Liver (tissue), 9 donors: Measurements from ENCODE around the gene NEB. TPM values are rescaled to one million over a fixed set of nuclear protein-coding genes. Genes with fewer than 3 reads are reported as not detected.

Experiments
- DNase-seq: peaks from one replicate; pipeline ENCODE4 v3.0.0-alpha.2; 2017; ENCODE audit warnings: low spot score
- H3K27ac ChIP-seq, 2 donors: one replicate each; pipeline ENCODE4 v1.7.0; 2013; ENCODE audit warnings: inconsistent platforms in 2 of 2, low read length in 2 of 2, control low read depth in 1 of 2, low read depth in 1 of 2, mild to moderate bottlenecking in 1 of 2
- H3K27me3 ChIP-seq, 4 donors: one replicate each; pipeline versions ENCODE4 v1.6.1 to v1.7.0; 2013; ENCODE audit warnings: low read length in 3 of 4, inconsistent platforms in 1 of 4, mild to moderate bottlenecking in 1 of 4, moderate library complexity in 1 of 4; ENCODE audit not compliant: control insufficient read depth in 4 of 4, insufficient read depth in 4 of 4
- H3K36me3 ChIP-seq, 4 donors: one replicate each; pipeline versions ENCODE4 v1.6.1 to v1.7.0; 2013; ENCODE audit warnings: low read length in 3 of 4, mild to moderate bottlenecking in 3 of 4, low read depth in 1 of 4, moderate library complexity in 1 of 4; ENCODE audit not compliant: control insufficient read depth in 4 of 4, insufficient read depth in 3 of 4
- H3K4me1 ChIP-seq, 4 donors: one replicate each; pipeline versions ENCODE4 v1.6.1 to v1.7.0; 2013; ENCODE audit warnings: low read length in 3 of 4, mild to moderate bottlenecking in 3 of 4, moderate library complexity in 1 of 4; ENCODE audit not compliant: control insufficient read depth in 4 of 4, insufficient read depth in 4 of 4
- H3K4me3 ChIP-seq, 3 donors: one replicate each; pipeline versions ENCODE4 v1.6.1 to v1.7.0; 2013; ENCODE audit warnings: low read length in 3 of 3, control low read depth in 1 of 3, low read depth in 1 of 3, mild to moderate bottlenecking in 1 of 3
- H3K9ac ChIP-seq, 2 donors: one replicate each; pipeline ENCODE4 v1.7.0; 2013; ENCODE audit warnings: low read length in 2 of 2, mild to moderate bottlenecking in 2 of 2, moderate library complexity in 2 of 2, control low read depth in 1 of 2, low read depth in 1 of 2
- H3K9me3 ChIP-seq, 4 donors: one replicate each; pipeline versions ENCODE4 v1.6.1 to v1.7.0; 2013; ENCODE audit warnings: low read length in 3 of 4; ENCODE audit not compliant: control insufficient read depth in 4 of 4
- ATF3 ChIP-seq: IDR thresholded peaks from 2 replicates; pipeline ENCODE4 v1.6.1; 2016; ENCODE audit warnings: antibody characterized with exemption
- CTCF ChIP-seq: fragments of 150-350 bp; IDR thresholded peaks from 2 replicates; pipeline ENCODE4 v1.5.1; 2017; ENCODE audit warnings: improper control_type of control experiment, low read depth, low read length; ENCODE audit not compliant: missing input control
- FOXA1 ChIP-seq: IDR thresholded peaks from 2 replicates; pipeline ENCODE4 v1.6.1; 2016; ENCODE audit warnings: antibody characterized with exemption
- GABPA ChIP-seq, 2 donors: IDR thresholded peaks in 1 of 2; conservative IDR thresholded peaks in 1 of 2; 2 replicates each; pipeline ENCODE4 v1.6.1; 2016; ENCODE audit warnings: antibody characterized with exemption in 2 of 2, mild to moderate bottlenecking in 1 of 2, moderate library complexity in 1 of 2
- HNF4A ChIP-seq, 2 donors: conservative IDR thresholded peaks; 2 replicates each; pipeline ENCODE4 v1.6.1; 2016; ENCODE audit warnings: antibody characterized with exemption in 2 of 2, mild to moderate bottlenecking in 2 of 2
- HNF4G ChIP-seq: IDR thresholded peaks from 2 replicates; pipeline ENCODE4 v1.6.1; 2016; ENCODE audit warnings: antibody characterized with exemption
- NR2F2 ChIP-seq: IDR thresholded peaks from 2 replicates; pipeline ENCODE4 v1.6.1; 2016; ENCODE audit warnings: antibody characterized with exemption
- RXRA ChIP-seq, 2 donors: IDR thresholded peaks; 2 replicates each; pipeline ENCODE4 v1.6.1; 2017 to 2018; ENCODE audit warnings: antibody characterized with exemption in 2 of 2, mild to moderate bottlenecking in 1 of 2
- SP1 ChIP-seq: IDR thresholded peaks from 2 replicates; pipeline ENCODE4 v1.6.1; 2018; ENCODE audit warnings: antibody characterized with exemption, mild to moderate bottlenecking
- TAF1 ChIP-seq: conservative IDR thresholded peaks from 2 replicates; pipeline ENCODE4 v1.6.1; 2016; ENCODE audit warnings: antibody characterized with exemption, mild to moderate bottlenecking
- YY1 ChIP-seq: IDR thresholded peaks from 2 replicates; pipeline ENCODE4 v1.6.1; 2016; ENCODE audit warnings: antibody characterized with exemption, mild to moderate bottlenecking
- WGBS: extraction: QIAGEN DNeasy Blood & Tissue Kit; methylation state at CpG from one replicate; pipeline ENCODE4 v1.1.7; 2013; 5-methylcytosine and 5-hydroxymethylcytosine counted together
- polyA plus RNA-seq, 2 donors: library from polyadenylated mRNA; stranded (reverse) in 1 of 2; unstranded in 1 of 2; fragments of 200-250 nt in 1 of 2; fragments of >200 nt in 1 of 2; fragmentation: Nextera tagmentation in 1 of 2; extraction: Ambion mirVana in 1 of 2; gene quantifications; one replicate each; pipeline versions ENCODE4 v1.2.1 to v1.2.3, GENCODE V29; 2013 to 2015
- total RNA-seq, 2 donors: library from RNA; depleted of rRNA; stranded (reverse); fragments of >200 nt; gene quantifications; one replicate each; pipeline ENCODE4 v1.2.3, GENCODE V29; 2014
- TF ChIP-seq, protein P1 (sequence below): IDR thresholded peaks from 2 replicates; pipeline ENCODE4 v1.6.1; 2016; ENCODE audit warnings: antibody characterized with exemption
- TF ChIP-seq, protein P2 (sequence below): IDR thresholded peaks from 2 replicates; pipeline ENCODE4 v1.6.1; 2016; ENCODE audit warnings: antibody characterized with exemption
- TF ChIP-seq, protein P3 (sequence below): IDR thresholded peaks from 2 replicates; pipeline ENCODE4 v1.6.1; 2016; ENCODE audit warnings: antibody characterized with exemption, mild to moderate bottlenecking
- donor health status: healthy.
- donor health status: healthy.
- donor health status: healthy.
- donor health status: healthy.
- donor health status: healthy.

NEB gene
- total and polyA plus RNA-seq, 4 donors, result 0.28 to 6.4 (median 2.7) TPM

GRCh38 chr2:151728804-151729414, 5.4 kb downstream of the NEB start:
- Histone ChIP-seq H3K9ac (no peak overlapping the region), H3K9me3 (no peaks in the 10 kb centered on the region), H3K27ac (no peak overlapping the region), H3K36me3 (no peaks in the 10 kb centered on the region), H3K4me1 (no peaks in the 10 kb centered on the region), H3K4me3 (no peak overlapping the region), H3K27me3 (no peaks in the 10 kb centered on the region)
- WGBS, result 87% methylated on average over 3 of the region's 3 CpGs
- no peak for DNase-seq
- TF ChIP-seq, protein P1, sequence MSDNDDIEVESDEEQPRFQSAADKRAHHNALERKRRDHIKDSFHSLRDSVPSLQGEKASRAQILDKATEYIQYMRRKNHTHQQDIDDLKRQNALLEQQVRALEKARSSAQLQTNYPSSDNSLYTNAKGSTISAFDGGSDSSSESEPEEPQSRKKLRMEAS, result no peak
- TF ChIP-seq, protein P2, sequence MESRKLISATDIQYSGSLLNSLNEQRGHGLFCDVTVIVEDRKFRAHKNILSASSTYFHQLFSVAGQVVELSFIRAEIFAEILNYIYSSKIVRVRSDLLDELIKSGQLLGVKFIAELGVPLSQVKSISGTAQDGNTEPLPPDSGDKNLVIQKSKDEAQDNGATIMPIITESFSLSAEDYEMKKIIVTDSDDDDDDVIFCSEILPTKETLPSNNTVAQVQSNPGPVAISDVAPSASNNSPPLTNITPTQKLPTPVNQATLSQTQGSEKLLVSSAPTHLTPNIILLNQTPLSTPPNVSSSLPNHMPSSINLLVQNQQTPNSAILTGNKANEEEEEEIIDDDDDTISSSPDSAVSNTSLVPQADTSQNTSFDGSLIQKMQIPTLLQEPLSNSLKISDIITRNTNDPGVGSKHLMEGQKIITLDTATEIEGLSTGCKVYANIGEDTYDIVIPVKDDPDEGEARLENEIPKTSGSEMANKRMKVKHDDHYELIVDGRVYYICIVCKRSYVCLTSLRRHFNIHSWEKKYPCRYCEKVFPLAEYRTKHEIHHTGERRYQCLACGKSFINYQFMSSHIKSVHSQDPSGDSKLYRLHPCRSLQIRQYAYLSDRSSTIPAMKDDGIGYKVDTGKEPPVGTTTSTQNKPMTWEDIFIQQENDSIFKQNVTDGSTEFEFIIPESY, result no peak
- TF ChIP-seq NR2F2 (no peak), FOXA1 (no peak), HNF4A (conservative IDR thresholded peaks at IDR 0.05) (no peak), TAF1 (no peak), ATF3 (no peak), GABPA (IDR thresholded peaks at IDR 0.05 in 1 of 2, conservative IDR thresholded peaks at IDR 0.05 in 1 of 2) (no peak), YY1 (no peak), CTCF (no peak), SP1 (no peak), HNF4G (no peak), RXRA (IDR thresholded peaks at IDR 0.05) (no peak)
- TF ChIP-seq, protein P3, sequence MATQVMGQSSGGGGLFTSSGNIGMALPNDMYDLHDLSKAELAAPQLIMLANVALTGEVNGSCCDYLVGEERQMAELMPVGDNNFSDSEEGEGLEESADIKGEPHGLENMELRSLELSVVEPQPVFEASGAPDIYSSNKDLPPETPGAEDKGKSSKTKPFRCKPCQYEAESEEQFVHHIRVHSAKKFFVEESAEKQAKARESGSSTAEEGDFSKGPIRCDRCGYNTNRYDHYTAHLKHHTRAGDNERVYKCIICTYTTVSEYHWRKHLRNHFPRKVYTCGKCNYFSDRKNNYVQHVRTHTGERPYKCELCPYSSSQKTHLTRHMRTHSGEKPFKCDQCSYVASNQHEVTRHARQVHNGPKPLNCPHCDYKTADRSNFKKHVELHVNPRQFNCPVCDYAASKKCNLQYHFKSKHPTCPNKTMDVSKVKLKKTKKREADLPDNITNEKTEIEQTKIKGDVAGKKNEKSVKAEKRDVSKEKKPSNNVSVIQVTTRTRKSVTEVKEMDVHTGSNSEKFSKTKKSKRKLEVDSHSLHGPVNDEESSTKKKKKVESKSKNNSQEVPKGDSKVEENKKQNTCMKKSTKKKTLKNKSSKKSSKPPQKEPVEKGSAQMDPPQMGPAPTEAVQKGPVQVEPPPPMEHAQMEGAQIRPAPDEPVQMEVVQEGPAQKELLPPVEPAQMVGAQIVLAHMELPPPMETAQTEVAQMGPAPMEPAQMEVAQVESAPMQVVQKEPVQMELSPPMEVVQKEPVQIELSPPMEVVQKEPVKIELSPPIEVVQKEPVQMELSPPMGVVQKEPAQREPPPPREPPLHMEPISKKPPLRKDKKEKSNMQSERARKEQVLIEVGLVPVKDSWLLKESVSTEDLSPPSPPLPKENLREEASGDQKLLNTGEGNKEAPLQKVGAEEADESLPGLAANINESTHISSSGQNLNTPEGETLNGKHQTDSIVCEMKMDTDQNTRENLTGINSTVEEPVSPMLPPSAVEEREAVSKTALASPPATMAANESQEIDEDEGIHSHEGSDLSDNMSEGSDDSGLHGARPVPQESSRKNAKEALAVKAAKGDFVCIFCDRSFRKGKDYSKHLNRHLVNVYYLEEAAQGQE, result no peak
